Calu3 (cell line): ENCODE measurements around the gene MAP3K6. TPM values are rescaled to one million over a fixed set of nuclear protein-coding genes. Genes with fewer than 3 reads are reported as not detected.
A peak's percentile ranks its signal among the peaks of the same experiment; 100 is the strongest.

ENCODE experiments used
- BruUV-seq: library from RNA; stranded (reverse); fragments of 400-500 nt; replicated peaks from 2 replicates; lab custom pipeline; 2021; lab: Mats Ljungman, UMichigan
- CTCF ChIA-PET: fragments of 300-600 bp; sonication (Branson Sonifier 250); formaldehyde crosslinking; loops from one replicate; lab custom pipeline; 2022; ENCODE audit warnings: antibody characterized with exemption; lab: Charles Lee
- DNase-seq: peaks from one replicate; pipeline ENCODE4 v3.0.0; 2022
- H3K27ac Mint-ChIP-seq: one replicate; pipeline ENCODE4 v1.8.0; 2022; ENCODE audit warnings: mixed read lengths; ENCODE audit not compliant: unreplicated experiment
- H3K27me3 Mint-ChIP-seq: one replicate; pipeline ENCODE4 v1.8.0; 2022; ENCODE audit warnings: mixed read lengths; ENCODE audit not compliant: unreplicated experiment
- H3K36me3 Mint-ChIP-seq: one replicate; pipeline ENCODE4 v1.8.0; 2022; ENCODE audit warnings: mild to moderate bottlenecking, moderate library complexity, mixed read lengths; ENCODE audit not compliant: insufficient read depth, unreplicated experiment
- H3K4me1 Mint-ChIP-seq: one replicate; pipeline ENCODE4 v1.8.0; 2022; ENCODE audit warnings: mild to moderate bottlenecking, low read depth, mixed read lengths; ENCODE audit not compliant: unreplicated experiment
- H3K4me3 Mint-ChIP-seq: one replicate; pipeline ENCODE4 v1.8.0; 2022; ENCODE audit warnings: mild to moderate bottlenecking, low read depth, moderate library complexity, mixed read lengths; ENCODE audit not compliant: unreplicated experiment
- H3K9me3 Mint-ChIP-seq: one replicate; pipeline ENCODE4 v1.8.0; 2022; ENCODE audit warnings: low read depth, mixed read lengths; ENCODE audit not compliant: unreplicated experiment
- intact Hi-C: fragments of 100-400 bp; cut with micrococcal nuclease; formaldehyde crosslinking; loops from one replicate; pipeline ENCODE4 v1.10.0; 2022; ENCODE audit not compliant: unreplicated experiment
- total RNA-seq: library from RNA; stranded (reverse); gene quantifications from 2 replicates; pipeline ENCODE4 v1.2.3, GENCODE V29; 2022
- TF ChIP-seq, protein P1 (sequence below): fragments of 200-600 bp; IDR thresholded peaks from one replicate; pipeline ENCODE4 v1.8.0; 2022; ENCODE audit warnings: antibody characterized with exemption; ENCODE audit not compliant: unreplicated experiment

The MAP3K6 gene
- total RNA-seq, 1 experiment from 2014 or later: 10.3 TPM

DNA sequence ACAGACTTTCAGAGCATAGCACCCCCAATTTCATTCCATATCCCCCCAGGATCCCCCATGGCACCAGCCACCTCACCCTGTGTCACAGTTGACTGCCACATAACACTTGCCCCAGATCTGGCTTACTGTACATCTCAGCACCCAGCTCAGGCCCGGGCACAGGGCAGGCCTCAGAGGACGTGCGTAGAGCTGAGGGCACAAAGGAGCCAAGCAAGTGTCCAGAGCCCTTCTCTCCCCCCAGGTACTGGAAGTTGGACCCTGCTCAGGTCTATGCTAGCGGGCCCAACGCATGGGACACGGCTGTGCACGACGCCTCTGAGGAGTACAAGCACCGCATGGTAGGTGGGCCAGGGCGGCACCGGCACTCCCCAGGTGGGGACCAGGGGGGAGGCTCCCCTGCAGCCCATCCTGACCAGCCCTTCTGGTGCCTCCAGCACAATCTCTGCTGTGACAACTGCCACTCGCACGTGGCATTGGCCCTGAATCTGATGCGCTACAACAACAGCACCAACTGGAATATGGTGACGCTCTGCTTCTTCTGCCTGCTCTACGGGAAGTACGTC is 33.0 kb downstream of the MAP3K6 start:
- Mint-ChIP-seq H3K36me3 (peaks cover 14% of the 10 kb centered on the region), H3K27ac (no peak overlapping the region), H3K27me3 (no peaks in the 10 kb centered on the region), H3K4me1 (no peaks in the 10 kb centered on the region), H3K4me3 (no peak overlapping the region), H3K9me3 (no peaks in the 10 kb centered on the region)
- CTCF ChIA-PET: interaction anchor here (2.0 kb wide), 1 partner anchor 9 kb away, joined by 5 read pairs; no protein-coding TSS in a partner anchor
- intact Hi-C loops: no loop called here
- BruUV-seq: no TSS peak
- no peak for DNase-seq
- TF ChIP-seq, protein P1, sequence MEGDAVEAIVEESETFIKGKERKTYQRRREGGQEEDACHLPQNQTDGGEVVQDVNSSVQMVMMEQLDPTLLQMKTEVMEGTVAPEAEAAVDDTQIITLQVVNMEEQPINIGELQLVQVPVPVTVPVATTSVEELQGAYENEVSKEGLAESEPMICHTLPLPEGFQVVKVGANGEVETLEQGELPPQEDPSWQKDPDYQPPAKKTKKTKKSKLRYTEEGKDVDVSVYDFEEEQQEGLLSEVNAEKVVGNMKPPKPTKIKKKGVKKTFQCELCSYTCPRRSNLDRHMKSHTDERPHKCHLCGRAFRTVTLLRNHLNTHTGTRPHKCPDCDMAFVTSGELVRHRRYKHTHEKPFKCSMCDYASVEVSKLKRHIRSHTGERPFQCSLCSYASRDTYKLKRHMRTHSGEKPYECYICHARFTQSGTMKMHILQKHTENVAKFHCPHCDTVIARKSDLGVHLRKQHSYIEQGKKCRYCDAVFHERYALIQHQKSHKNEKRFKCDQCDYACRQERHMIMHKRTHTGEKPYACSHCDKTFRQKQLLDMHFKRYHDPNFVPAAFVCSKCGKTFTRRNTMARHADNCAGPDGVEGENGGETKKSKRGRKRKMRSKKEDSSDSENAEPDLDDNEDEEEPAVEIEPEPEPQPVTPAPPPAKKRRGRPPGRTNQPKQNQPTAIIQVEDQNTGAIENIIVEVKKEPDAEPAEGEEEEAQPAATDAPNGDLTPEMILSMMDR: no peak

DNA sequence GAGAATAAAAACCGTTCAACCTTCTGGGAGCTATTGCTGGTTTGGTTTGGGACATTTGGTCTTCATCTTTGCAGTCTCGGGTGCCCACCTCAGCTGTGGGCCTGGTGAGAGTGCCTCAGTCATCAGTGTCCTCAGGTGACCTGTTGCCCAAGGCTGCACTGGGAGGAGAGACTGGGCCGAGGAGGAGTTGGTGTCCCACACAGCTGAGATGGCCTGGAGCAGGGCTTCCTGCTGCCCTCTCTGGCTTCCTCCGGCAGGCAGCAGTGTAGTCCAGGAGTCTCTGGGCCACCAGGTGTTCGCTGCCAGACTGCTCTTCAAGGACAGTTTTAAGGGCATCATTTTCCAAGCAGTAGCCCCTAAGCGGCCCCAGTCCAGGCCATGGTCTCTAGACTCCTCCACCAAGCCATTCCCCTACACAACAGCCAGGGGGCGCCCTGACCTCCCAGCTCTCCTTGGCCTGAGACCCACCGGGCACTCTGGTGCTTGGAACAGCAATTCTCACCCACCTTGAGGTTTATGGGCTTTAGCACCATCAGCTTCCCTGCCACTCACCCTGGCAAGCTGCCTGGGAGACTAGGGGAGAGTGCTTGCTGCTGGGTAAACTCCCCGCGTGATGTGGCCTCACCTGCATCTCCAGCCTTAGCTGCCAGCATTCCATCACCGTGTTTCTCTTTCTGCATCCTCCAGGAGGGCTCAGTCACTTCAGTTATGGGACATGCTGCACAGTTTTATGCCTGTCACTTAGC is 34.1 kb downstream of the MAP3K6 start:
- TF ChIP-seq, protein P1: peak; percentile 60
- H3K27me3 Mint-ChIP-seq: no peaks in the 10 kb centered on the region
- intact Hi-C loops: no loop called here

DNA sequence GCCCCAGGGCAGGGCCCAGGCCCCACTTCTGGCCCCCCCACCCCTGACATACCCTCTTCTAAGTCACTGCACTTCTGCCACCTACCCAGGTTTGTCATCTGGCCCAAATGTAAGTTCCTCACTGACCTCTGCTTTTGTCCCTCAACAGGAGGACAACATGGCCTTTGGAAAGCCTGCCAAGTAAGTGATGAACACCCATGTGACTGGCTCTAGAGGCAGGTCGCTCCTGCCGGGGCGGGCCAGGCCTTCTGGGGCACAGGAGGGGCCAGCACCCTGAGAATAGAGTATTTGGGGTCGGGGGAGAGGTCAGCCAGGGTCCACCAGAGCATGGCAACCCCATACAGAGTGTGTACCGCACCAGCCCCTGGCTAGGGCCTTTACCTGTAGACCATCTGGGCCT is 34.8 kb downstream of the MAP3K6 start:
- Mint-ChIP-seq H3K36me3 (peaks cover 10% of the 10 kb centered on the region), H3K4me3 (no peak overlapping the region), H3K9me3 (no peaks in the 10 kb centered on the region), H3K27me3 (no peaks in the 10 kb centered on the region), H3K4me1 (peaks cover 6% of the 10 kb centered on the region), H3K27ac (no peak overlapping the region)
- CTCF ChIA-PET: interaction anchor here (0.8 to 2.0 kb wide), 5 partner anchors 11 to 63 kb away, joined by 3 to 5 read pairs (median 3); no protein-coding TSS in a partner anchor
- TF ChIP-seq, protein P1: no peak
- DNase-seq: no peak
- BruUV-seq: no TSS peak
- intact Hi-C loops: no loop called here

More for the DNA sequence above, 34.1 kb downstream of the MAP3K6 start:
- H3K4me1 Mint-ChIP-seq: peaks cover 5% of the 10 kb centered on the region
- H3K9me3 Mint-ChIP-seq: no peaks in the 10 kb centered on the region
- H3K36me3 Mint-ChIP-seq: peaks cover 14% of the 10 kb centered on the region
- no peak overlapping the region for H3K4me3 Mint-ChIP-seq
- peak; percentile 47 for DNase-seq
- CTCF ChIA-PET: interaction anchor here (0.6 to 2.0 kb wide), 8 partner anchors 9 to 62 kb away, joined by 3 to 5 read pairs (median 3); no protein-coding TSS in a partner anchor
- no peak overlapping the region for H3K27ac Mint-ChIP-seq
- no TSS peak for BruUV-seq

DNA sequence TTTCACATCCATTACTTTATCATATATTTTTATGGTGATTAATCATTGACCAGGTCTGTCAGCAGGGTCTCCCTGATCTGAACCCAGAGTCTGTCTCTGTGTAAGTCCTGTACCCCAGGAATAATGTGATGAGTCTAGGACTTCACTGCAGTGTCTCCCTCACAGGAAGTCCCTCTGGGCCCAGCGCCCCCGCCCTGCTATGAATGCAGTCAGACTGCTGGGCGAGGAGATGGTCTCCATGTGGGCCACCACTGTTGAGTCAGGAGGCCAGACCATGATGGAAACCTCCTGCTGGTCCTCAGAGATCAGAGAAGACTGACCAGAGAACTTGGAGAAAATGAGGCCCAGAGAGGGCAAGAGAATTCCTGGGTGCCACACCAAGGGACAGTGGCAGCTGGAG is 35.3 kb downstream of the MAP3K6 start:
- Mint-ChIP-seq H3K27ac (no peak overlapping the region), H3K27me3 (no peaks in the 10 kb centered on the region), H3K4me1 (peaks cover 6% of the 10 kb centered on the region), H3K36me3 (peaks cover 5% of the 10 kb centered on the region), H3K9me3 (no peaks in the 10 kb centered on the region), H3K4me3 (no peak overlapping the region)
- TF ChIP-seq, protein P1: no peak
- CTCF ChIA-PET: no interaction called here
- DNase-seq: no peak
- BruUV-seq: no TSS peak
- intact Hi-C loops: no loop called here
